OCI-LY1 (cell line): ENCODE measurements around the gene BCL2A1.
"Not testable (repeated sequence)": the region's sequence is repeated elsewhere in the genome, so short reads cannot be mapped to it uniquely, and the experiment has no call there.

Experiments
- EZH2 ChIP-seq: fragments of 200-600 bp; sonication (generic), shearing (Covaris generic); IDR thresholded peaks from 2 replicates; pipeline ENCODE4 v1.8.0; 2017; ENCODE audit warnings: borderline replicate concordance, mixed run types, mild to moderate bottlenecking, antibody characterized with exemption, low read length, moderate library complexity, mixed read lengths
- TF ChIP-seq, protein P1 (sequence below): fragments of 200-600 bp; sonication (generic), shearing (Covaris generic); IDR thresholded peaks from 2 replicates; pipeline ENCODE4 v1.5.1; 2017; ENCODE audit warnings: mild to moderate bottlenecking, antibody characterized with exemption, low read length, moderate library complexity, mixed read lengths

GRCh38 chr15:80017139-80017538 lies 46.1 kb upstream of the BCL2A1 start:
- TF ChIP-seq, protein P1, sequence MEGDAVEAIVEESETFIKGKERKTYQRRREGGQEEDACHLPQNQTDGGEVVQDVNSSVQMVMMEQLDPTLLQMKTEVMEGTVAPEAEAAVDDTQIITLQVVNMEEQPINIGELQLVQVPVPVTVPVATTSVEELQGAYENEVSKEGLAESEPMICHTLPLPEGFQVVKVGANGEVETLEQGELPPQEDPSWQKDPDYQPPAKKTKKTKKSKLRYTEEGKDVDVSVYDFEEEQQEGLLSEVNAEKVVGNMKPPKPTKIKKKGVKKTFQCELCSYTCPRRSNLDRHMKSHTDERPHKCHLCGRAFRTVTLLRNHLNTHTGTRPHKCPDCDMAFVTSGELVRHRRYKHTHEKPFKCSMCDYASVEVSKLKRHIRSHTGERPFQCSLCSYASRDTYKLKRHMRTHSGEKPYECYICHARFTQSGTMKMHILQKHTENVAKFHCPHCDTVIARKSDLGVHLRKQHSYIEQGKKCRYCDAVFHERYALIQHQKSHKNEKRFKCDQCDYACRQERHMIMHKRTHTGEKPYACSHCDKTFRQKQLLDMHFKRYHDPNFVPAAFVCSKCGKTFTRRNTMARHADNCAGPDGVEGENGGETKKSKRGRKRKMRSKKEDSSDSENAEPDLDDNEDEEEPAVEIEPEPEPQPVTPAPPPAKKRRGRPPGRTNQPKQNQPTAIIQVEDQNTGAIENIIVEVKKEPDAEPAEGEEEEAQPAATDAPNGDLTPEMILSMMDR = not testable (repeated sequence)
- TF ChIP-seq EZH2 = not testable (repeated sequence)
